ENCODE results near the gene CABP1. TPM values are rescaled to one million over a fixed set of nuclear protein-coding genes. Genes with fewer than 3 reads are reported as not detected.

The CABP1 gene
- total RNA-seq, 1 experiment from 2014 or later: not detected

DNA sequence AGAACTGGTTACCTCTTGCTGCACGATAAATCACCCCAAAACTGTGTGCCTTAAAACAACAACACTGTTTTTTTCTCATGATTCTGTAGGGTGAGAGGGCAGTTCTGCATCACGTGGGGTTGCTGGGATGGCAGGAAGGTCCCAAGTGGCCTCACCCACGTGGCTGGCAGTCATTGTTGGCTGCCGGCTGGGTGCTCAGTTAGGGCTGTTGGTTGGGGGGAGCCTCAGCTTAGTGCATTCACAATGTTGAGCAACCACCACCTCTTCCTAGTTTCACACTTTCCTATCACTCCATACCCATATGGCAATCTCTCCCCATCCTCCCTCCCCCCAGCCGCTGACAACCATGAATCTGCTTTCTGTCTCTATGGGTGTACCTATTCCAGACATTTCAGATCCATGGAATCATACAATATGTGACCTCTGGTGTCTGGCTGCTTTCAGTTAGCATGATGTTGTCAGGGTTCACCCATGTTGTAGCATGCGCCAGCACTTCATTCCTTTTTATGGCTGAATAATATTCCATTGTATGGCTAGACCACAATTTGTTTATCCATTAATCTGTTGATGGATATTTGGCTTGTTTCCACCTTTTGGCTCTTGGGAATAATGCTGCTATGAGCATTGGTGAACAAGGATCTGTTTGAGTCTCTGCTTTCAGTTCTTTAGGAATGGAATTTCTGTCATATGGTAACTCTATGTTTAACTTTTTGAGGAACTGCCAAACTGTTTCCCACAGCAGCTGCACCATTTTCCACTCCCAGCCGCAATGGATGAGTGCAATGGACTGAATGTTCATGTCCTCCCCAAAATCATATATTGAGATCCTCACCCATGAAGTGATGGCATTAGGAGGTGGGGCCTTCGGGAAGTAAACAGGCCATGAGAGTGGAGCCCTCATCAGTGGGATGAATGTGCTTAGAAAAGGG, 48.0 kb upstream of the CABP1 start:
- no peak for DNase-seq (ENCODE audit: low read depth, low spot score)
- Histone ChIP-seq H3K9me3 (ENCODE audit: control insufficient read depth, insufficient read depth, low read depth, low read length) (no peaks in the 10 kb centered on the region), H3K27ac (ENCODE audit: low read length) (no peak overlapping the region), H3K4me3 (ENCODE audit: low read depth in 2 of 2, low read length in 2 of 2) (no peak overlapping the region), H3K36me3 (ENCODE audit: control insufficient read depth, insufficient read depth, low read length) (no peaks in the 10 kb centered on the region), H3K27me3 (ENCODE audit: control insufficient read depth, insufficient read depth, low read length) (no peaks in the 10 kb centered on the region), H3K4me1 (ENCODE audit: control insufficient read depth, insufficient read depth, low read length) (no peaks in the 10 kb centered on the region)
- no peak for ATAC-seq
- TF ChIP-seq, protein P1, sequence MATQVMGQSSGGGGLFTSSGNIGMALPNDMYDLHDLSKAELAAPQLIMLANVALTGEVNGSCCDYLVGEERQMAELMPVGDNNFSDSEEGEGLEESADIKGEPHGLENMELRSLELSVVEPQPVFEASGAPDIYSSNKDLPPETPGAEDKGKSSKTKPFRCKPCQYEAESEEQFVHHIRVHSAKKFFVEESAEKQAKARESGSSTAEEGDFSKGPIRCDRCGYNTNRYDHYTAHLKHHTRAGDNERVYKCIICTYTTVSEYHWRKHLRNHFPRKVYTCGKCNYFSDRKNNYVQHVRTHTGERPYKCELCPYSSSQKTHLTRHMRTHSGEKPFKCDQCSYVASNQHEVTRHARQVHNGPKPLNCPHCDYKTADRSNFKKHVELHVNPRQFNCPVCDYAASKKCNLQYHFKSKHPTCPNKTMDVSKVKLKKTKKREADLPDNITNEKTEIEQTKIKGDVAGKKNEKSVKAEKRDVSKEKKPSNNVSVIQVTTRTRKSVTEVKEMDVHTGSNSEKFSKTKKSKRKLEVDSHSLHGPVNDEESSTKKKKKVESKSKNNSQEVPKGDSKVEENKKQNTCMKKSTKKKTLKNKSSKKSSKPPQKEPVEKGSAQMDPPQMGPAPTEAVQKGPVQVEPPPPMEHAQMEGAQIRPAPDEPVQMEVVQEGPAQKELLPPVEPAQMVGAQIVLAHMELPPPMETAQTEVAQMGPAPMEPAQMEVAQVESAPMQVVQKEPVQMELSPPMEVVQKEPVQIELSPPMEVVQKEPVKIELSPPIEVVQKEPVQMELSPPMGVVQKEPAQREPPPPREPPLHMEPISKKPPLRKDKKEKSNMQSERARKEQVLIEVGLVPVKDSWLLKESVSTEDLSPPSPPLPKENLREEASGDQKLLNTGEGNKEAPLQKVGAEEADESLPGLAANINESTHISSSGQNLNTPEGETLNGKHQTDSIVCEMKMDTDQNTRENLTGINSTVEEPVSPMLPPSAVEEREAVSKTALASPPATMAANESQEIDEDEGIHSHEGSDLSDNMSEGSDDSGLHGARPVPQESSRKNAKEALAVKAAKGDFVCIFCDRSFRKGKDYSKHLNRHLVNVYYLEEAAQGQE (IDR thresholded peaks at IDR 0.05; ENCODE audit: insufficient read depth in 1 of 2, low read depth in 2 of 2, low read length in 1 of 2): no peak
- TF ChIP-seq, protein P2, sequence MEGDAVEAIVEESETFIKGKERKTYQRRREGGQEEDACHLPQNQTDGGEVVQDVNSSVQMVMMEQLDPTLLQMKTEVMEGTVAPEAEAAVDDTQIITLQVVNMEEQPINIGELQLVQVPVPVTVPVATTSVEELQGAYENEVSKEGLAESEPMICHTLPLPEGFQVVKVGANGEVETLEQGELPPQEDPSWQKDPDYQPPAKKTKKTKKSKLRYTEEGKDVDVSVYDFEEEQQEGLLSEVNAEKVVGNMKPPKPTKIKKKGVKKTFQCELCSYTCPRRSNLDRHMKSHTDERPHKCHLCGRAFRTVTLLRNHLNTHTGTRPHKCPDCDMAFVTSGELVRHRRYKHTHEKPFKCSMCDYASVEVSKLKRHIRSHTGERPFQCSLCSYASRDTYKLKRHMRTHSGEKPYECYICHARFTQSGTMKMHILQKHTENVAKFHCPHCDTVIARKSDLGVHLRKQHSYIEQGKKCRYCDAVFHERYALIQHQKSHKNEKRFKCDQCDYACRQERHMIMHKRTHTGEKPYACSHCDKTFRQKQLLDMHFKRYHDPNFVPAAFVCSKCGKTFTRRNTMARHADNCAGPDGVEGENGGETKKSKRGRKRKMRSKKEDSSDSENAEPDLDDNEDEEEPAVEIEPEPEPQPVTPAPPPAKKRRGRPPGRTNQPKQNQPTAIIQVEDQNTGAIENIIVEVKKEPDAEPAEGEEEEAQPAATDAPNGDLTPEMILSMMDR (IDR thresholded peaks at IDR 0.05): no peak
- no peak for TF ChIP-seq POLR2AphosphoS5 (IDR thresholded peaks at IDR 0.05; ENCODE audit: low read depth, low read length)
- TF ChIP-seq SIN3A (IDR thresholded peaks at IDR 0.05; ENCODE audit: borderline replicate concordance, insufficient read depth, low read depth, low read length): no peak
- TF ChIP-seq TCF7L2 (IDR thresholded peaks at IDR 0.05; ENCODE audit: low read depth, low read length): no peak
- POLR2A ChIA-PET: no interaction called here
- CTCF ChIA-PET: interaction anchor here (1.4 kb wide), 1 partner anchor 57 kb away, joined by 3 read pairs; no protein-coding TSS in a partner anchor
- BruUV-seq (replicated peaks): no TSS peak
- intact Hi-C loops (cut with micrococcal nuclease; ENCODE audit: unreplicated experiment): no loop called here
- in situ Hi-C loops (cut with HindIII; ENCODE audit: low pct_unique_long_range_greater_than_20kb, low sequenced_read_pairs): no loop called here

DNA sequence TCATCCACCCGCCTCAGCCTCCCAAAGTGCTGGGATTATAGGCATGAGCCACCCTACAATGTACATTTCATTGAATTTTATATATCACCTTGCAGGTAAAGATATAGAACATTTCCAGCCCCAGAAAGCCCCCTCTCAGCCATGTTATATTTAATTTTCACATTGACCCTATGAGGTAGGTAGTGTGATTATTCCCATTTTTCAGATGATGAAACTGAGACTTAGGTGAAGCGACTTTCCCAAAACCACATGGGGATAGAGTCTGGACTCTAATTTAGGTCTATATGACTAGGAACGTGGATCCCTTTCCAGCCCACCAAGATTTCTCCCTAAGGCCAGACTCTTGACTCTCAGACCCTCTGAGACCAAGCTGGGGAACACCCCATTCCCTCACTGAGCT, 43.5 kb upstream of the CABP1 start:
- BruUV-seq (replicated peaks): no TSS peak
- Histone ChIP-seq H3K9me3 (ENCODE audit: control insufficient read depth, insufficient read depth, low read depth, low read length) (no peaks in the 10 kb centered on the region), H3K4me3 (ENCODE audit: low read depth in 2 of 2, low read length in 2 of 2) (no peak overlapping the region), H3K4me1 (ENCODE audit: control insufficient read depth, insufficient read depth, low read length) (peaks cover 8% of the 10 kb centered on the region), H3K27ac (ENCODE audit: low read length) (no peak overlapping the region), H3K27me3 (ENCODE audit: control insufficient read depth, insufficient read depth, low read length) (no peaks in the 10 kb centered on the region), H3K36me3 (ENCODE audit: control insufficient read depth, insufficient read depth, low read length) (no peaks in the 10 kb centered on the region)
- in situ Hi-C loops (cut with HindIII; ENCODE audit: low pct_unique_long_range_greater_than_20kb, low sequenced_read_pairs) (no loop called here), intact Hi-C loops (cut with micrococcal nuclease; ENCODE audit: unreplicated experiment) (no loop called here)
- no peak for DNase-seq (ENCODE audit: low read depth, low spot score)
- no peak for TF ChIP-seq TCF7L2 (IDR thresholded peaks at IDR 0.05; ENCODE audit: low read depth, low read length)
- TF ChIP-seq POLR2AphosphoS5 (IDR thresholded peaks at IDR 0.05; ENCODE audit: low read depth, low read length): no peak
- TF ChIP-seq, protein P1 (IDR thresholded peaks at IDR 0.05; ENCODE audit: insufficient read depth in 1 of 2, low read depth in 2 of 2, low read length in 1 of 2): no peak
- TF ChIP-seq, protein P2 (IDR thresholded peaks at IDR 0.05): no peak
- no peak for TF ChIP-seq SIN3A (IDR thresholded peaks at IDR 0.05; ENCODE audit: borderline replicate concordance, insufficient read depth, low read depth, low read length)
- CTCF ChIA-PET: interaction anchor here (0.6 kb wide), 1 partner anchor 113 kb away, joined by 7 read pairs; no protein-coding TSS in a partner anchor
- POLR2A ChIA-PET: no interaction called here
- no peak for ATAC-seq

All from Panc1 (cell line).